HepG2 (cell line): Measurements from ENCODE around the gene KAZN. TPM values are rescaled to one million over a fixed set of nuclear protein-coding genes. Genes with fewer than 3 reads are reported as not detected.

Source experiments
- ATAC-seq: fragments of 200-7000 bp; cut with Tn5 transposase; 3 replicates; pipeline ENCODE4 v1.9.1; 2020; ENCODE audit warnings: mild to moderate bottlenecking, moderate library complexity
- BruUV-seq: library from RNA; stranded (reverse); fragments of 400-500 nt; replicated peaks from 2 replicates; lab custom pipeline; 2021; lab: Mats Ljungman, UMichigan
- CTCF ChIA-PET: fragments of 300-600 bp; formaldehyde crosslinking; extraction: SDS; loops from one replicate; lab custom pipeline; 2021; ENCODE audit warnings: low total read pairs, inconsistent platforms, low intra/inter-chr PET ratio; lab: Yijun Ruan, JAX
- POLR2A ChIA-PET: fragments of 350-600 bp; sonication (Branson Sonifier 250); formaldehyde crosslinking; loops from one replicate; lab custom pipeline; 2020; ENCODE audit warnings: antibody characterized with exemption, inconsistent platforms; lab: Yijun Ruan, JAX
- DNase-seq: peaks from one replicate; pipeline ENCODE4 v3.0.0-alpha.2; 2015; ENCODE audit warnings: low spot score
- FAIRE-seq: peaks from 3 replicates; lab custom pipeline; 2011; peaks lifted over from hg19 to GRCh38; lab: Jason Lieb, UNC
- H2AFZ ChIP-seq: one replicate; pipeline ENCODE4 v1.6.1; 2011; ENCODE audit warnings: low read length, inconsistent platforms
- H3K27ac ChIP-seq: fragments of 300-600 bp; 3 replicates; pipeline ENCODE4 v1.8.0; 2011; ENCODE audit warnings: mixed run types, mild to moderate bottlenecking, mixed read lengths, low read length, inconsistent platforms; ENCODE audit not compliant: insufficient read depth; ENCODE audit errors: extremely low read length
- H3K27me3 ChIP-seq, 2 experiments: fragments of 200-600 bp in 1 of 2; 2 replicates in 1 of 2; 3 replicates in 1 of 2; pipeline versions ENCODE4 v1.6.0 to v1.8.0; 2011; ENCODE audit warnings: low read length in 2 of 2, mild to moderate bottlenecking in 2 of 2, moderate library complexity in 2 of 2, inconsistent platforms in 1 of 2; ENCODE audit not compliant: insufficient read depth in 2 of 2, control insufficient read depth in 1 of 2
- H3K36me3 ChIP-seq, 2 experiments: fragments of 200-600 bp in 1 of 2; replicated peaks in 1 of 2; 2 replicates in 1 of 2; 3 replicates in 1 of 2; pipeline versions ENCODE4 v1.5.1 to v1.8.0; 2011; ENCODE audit warnings: low read length in 2 of 2, inconsistent platforms in 1 of 2; ENCODE audit not compliant: insufficient read depth in 2 of 2, control insufficient read depth in 1 of 2
- H3K4me1 ChIP-seq: 2 replicates; pipeline ENCODE4 v1.5.1; 2012; ENCODE audit warnings: low read length, inconsistent platforms; ENCODE audit not compliant: insufficient read depth
- H3K4me2 ChIP-seq: 2 replicates; pipeline ENCODE4 v1.6.0; 2011; ENCODE audit warnings: low read depth, low read length, inconsistent platforms
- H3K4me3 ChIP-seq, 3 experiments: fragments of 200-600 bp in 1 of 3; sonication (generic), shearing (Covaris generic) in 1 of 3; replicated peaks in 1 of 3; 2 replicates each; pipeline ENCODE4 v1.5.1; 2011 to 2016; ENCODE audit warnings: low read length in 3 of 3, inconsistent platforms in 2 of 3, low read depth in 2 of 3, mild to moderate bottlenecking in 2 of 3, control low read depth in 1 of 3, mixed read lengths in 1 of 3; ENCODE audit not compliant: insufficient read depth in 1 of 3
- H3K79me2 ChIP-seq: one replicate; pipeline ENCODE4 v1.6.1; 2011; ENCODE audit warnings: low read length, inconsistent platforms; ENCODE audit not compliant: insufficient read depth
- H3K9ac ChIP-seq: 2 replicates; pipeline ENCODE4 v1.6.0; 2011; ENCODE audit warnings: mild to moderate bottlenecking, low read depth, low read length, inconsistent platforms; ENCODE audit not compliant: insufficient read depth
- H3K9me3 ChIP-seq: 2 replicates; pipeline ENCODE4 v1.5.1; 2012; ENCODE audit warnings: mild to moderate bottlenecking, low read length
- H4K20me1 ChIP-seq: 2 replicates; pipeline ENCODE4 v1.6.0; 2011; ENCODE audit warnings: inconsistent platforms, mild to moderate bottlenecking, low read length, moderate library complexity; ENCODE audit not compliant: insufficient read depth
- CENPX ChIP-seq: sonication (generic); formaldehyde crosslinking; IDR thresholded peaks from 2 replicates; pipeline ENCODE4 v1.9.0; 2021; ENCODE audit warnings: mild to moderate bottlenecking, missing genetic modification reagents, moderate library complexity
- FOSL2 ChIP-seq: sonication (generic); formaldehyde crosslinking; IDR thresholded peaks from 2 replicates; pipeline ENCODE4 v1.4.0; 2020; ENCODE audit warnings: missing genetic modification reagents
- KDM5B ChIP-seq: sonication (generic); formaldehyde crosslinking; IDR thresholded peaks from 2 replicates; pipeline ENCODE4 v1.4.0; 2020; ENCODE audit warnings: missing genetic modification reagents, mild to moderate bottlenecking, borderline replicate concordance
- PCBP2 ChIP-seq: fragments of 200-400 bp; formaldehyde crosslinking; optimal IDR thresholded peaks from 2 replicates; pipeline ENCODE3; 2018; ENCODE audit warnings: low read length, low read depth; ENCODE audit not compliant: poor library complexity, severe bottlenecking
- POLR2AphosphoS5 ChIP-seq: IDR thresholded peaks from 2 replicates; pipeline ENCODE4 v1.6.1; 2012; ENCODE audit warnings: low read depth, low read length
- TCF7 ChIP-seq: sonication (generic); IDR thresholded peaks from 2 replicates; pipeline ENCODE4 v1.6.1; 2016; ENCODE audit warnings: antibody characterized with exemption, low read depth
- ZEB1 ChIP-seq: IDR thresholded peaks from 2 replicates; pipeline ENCODE4 v1.6.1; 2012; ENCODE audit warnings: mild to moderate bottlenecking, low read depth, inconsistent platforms; ENCODE audit not compliant: insufficient replicate concordance
- ZFP37 ChIP-seq: sonication (generic); formaldehyde crosslinking; IDR thresholded peaks from 2 replicates; pipeline ENCODE4 v1.4.0; 2020; ENCODE audit warnings: missing genetic modification reagents, borderline replicate concordance
- ZNF251 ChIP-seq: sonication (generic); formaldehyde crosslinking; IDR thresholded peaks from 2 replicates; pipeline ENCODE4 v1.9.0; 2021; ENCODE audit warnings: mild to moderate bottlenecking, missing genetic modification reagents
- ZNF556 ChIP-seq: sonication (generic); formaldehyde crosslinking; IDR thresholded peaks from 2 replicates; pipeline ENCODE4 v1.4.0; 2020; ENCODE audit warnings: mild to moderate bottlenecking, missing genetic modification reagents, borderline replicate concordance
- WGBS: methylation state at CpG from one replicate; pipeline ENCODE4 v1.1.6; 2017; ENCODE audit warnings: low lambda C conversion rate; 5-methylcytosine and 5-hydroxymethylcytosine counted together
- in situ Hi-C: cut with HindIII; loops from 2 replicates; pipeline ENCODE4 v1.10.0; 2017; ENCODE audit warnings: low pct_unique_long_range_greater_than_20kb; ENCODE audit not compliant: extremely low pct_ligation_motif_present
- intact Hi-C: fragments of 100-400 bp; cut with micrococcal nuclease; formaldehyde crosslinking; loops from one replicate; pipeline ENCODE4 v1.10.0; 2022; ENCODE audit not compliant: unreplicated experiment
- polyA plus RNA-seq, 8 experiments: library from polyadenylated mRNA; depleted of rRNA in 3 of 8; stranded (reverse) in 7 of 8; unstranded in 1 of 8; fragments of >200 nt; fragmentation: Illumina TruSeq in 4 of 8; extraction: Trizol in 4 of 8; gene quantifications; 2 replicates each; pipeline versions ENCODE4 v1.2.1 to v1.2.3, GENCODE V29; 2011 to 2016; ENCODE audit warnings: low read depth in 4 of 8, missing spikeins in 1 of 8, mixed read lengths in 1 of 8; ENCODE audit not compliant: insufficient read depth in 1 of 8
- total RNA-seq, 5 experiments: library from RNA; depleted of rRNA; stranded (reverse); fragments of >200 nt; fragmentation: Illumina TruSeq; extraction: Trizol; gene quantifications; 2 replicates each; pipeline ENCODE4 v1.2.3, GENCODE V29; 2016; ENCODE audit warnings: low read depth in 1 of 5
- TF ChIP-seq, protein P1 (sequence below): sonication (generic); formaldehyde crosslinking; IDR thresholded peaks from 2 replicates; pipeline ENCODE4 v1.4.0; 2020; ENCODE audit warnings: mild to moderate bottlenecking, missing genetic modification reagents

Gene KAZN
- total and polyA plus RNA-seq, 2 of the 13 experiments (the other 11 are each of a cell fraction or from before 2014, with no cell fraction given), result 10.4 to 13.5 TPM

- TF ChIP-seq ZFP37 (CRISPR knock-in tag), result no peak
- TF ChIP-seq ZNF556 (CRISPR knock-in tag), result no peak
- TF ChIP-seq CENPX, result no peak
- TF ChIP-seq, protein P1, sequence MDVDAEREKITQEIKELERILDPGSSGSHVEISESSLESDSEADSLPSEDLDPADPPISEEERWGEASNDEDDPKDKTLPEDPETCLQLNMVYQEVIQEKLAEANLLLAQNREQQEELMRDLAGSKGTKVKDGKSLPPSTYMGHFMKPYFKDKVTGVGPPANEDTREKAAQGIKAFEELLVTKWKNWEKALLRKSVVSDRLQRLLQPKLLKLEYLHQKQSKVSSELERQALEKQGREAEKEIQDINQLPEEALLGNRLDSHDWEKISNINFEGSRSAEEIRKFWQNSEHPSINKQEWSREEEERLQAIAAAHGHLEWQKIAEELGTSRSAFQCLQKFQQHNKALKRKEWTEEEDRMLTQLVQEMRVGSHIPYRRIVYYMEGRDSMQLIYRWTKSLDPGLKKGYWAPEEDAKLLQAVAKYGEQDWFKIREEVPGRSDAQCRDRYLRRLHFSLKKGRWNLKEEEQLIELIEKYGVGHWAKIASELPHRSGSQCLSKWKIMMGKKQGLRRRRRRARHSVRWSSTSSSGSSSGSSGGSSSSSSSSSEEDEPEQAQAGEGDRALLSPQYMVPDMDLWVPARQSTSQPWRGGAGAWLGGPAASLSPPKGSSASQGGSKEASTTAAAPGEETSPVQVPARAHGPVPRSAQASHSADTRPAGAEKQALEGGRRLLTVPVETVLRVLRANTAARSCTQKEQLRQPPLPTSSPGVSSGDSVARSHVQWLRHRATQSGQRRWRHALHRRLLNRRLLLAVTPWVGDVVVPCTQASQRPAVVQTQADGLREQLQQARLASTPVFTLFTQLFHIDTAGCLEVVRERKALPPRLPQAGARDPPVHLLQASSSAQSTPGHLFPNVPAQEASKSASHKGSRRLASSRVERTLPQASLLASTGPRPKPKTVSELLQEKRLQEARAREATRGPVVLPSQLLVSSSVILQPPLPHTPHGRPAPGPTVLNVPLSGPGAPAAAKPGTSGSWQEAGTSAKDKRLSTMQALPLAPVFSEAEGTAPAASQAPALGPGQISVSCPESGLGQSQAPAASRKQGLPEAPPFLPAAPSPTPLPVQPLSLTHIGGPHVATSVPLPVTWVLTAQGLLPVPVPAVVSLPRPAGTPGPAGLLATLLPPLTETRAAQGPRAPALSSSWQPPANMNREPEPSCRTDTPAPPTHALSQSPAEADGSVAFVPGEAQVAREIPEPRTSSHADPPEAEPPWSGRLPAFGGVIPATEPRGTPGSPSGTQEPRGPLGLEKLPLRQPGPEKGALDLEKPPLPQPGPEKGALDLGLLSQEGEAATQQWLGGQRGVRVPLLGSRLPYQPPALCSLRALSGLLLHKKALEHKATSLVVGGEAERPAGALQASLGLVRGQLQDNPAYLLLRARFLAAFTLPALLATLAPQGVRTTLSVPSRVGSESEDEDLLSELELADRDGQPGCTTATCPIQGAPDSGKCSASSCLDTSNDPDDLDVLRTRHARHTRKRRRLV, result no peak
These were observed 134.2 kb downstream of the KAZN start (continued) for GRCh38 chr1:14732728-14733047.

DNA sequence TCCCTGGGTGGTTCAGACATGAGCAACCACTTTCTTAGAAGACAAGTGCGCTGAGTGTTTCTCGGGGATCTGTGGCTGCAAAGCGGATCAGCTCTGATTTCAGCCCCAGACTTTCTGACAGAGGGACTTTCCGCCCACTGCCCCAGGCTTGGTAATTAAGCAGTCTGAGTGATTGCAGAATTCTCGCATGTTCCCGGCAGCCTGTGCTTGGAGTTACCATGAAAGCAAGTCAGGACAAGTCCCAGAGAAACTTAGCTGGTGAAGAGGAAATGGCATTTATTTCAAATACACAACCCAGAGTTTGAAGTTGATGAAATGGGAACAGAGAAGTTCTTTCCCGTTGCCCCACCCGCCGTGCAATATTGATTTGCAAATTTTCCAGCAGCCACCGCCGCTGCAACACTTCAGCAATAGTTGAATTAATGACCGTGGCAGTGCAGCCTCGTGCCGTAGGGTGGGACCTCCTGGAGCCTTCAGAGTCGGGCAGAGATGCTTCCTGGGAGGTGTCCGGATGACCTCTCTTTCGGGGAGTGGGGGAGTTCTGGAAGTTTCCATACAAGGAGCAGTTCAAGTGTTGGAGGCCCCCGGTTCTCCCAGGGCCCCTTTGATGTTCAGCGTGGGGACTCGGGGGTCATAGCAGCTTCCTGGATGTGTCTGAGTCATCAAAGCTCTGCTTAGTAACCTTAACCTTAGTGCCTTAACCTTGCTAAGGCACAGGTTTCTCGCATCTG lies 134.7 kb downstream of the KAZN start:
- CTCF ChIA-PET, result no interaction called here

More for the DNA sequence above, 134.7 kb downstream of the KAZN start:
- H3K9ac ChIP-seq, result no peak overlapping the region
- DNase-seq, result peak; percentile 8
- TF ChIP-seq ZNF251 (CRISPR knock-in tag), result no peak
- TF ChIP-seq ZEB1, result no peak
- no peak for TF ChIP-seq POLR2AphosphoS5
- TF ChIP-seq PCBP2, result no peak
- peak; percentile 60 for TF ChIP-seq FOSL2 (CRISPR knock-in tag)
- TF ChIP-seq TCF7, result 0 out of 2 replicates have a peak, but pooled peaks have one; percentile 27
- no peak for TF ChIP-seq KDM5B (CRISPR knock-in tag)
- TF ChIP-seq, all 625 proteins: peak for 2
- no peak overlapping the region for H3K4me2 ChIP-seq
- no peaks in the 10 kb centered on the region for H4K20me1 ChIP-seq
- H3K36me3 ChIP-seq, result no peaks in the 10 kb centered on the region
- no peaks in the 10 kb centered on the region for H3K9me3 ChIP-seq
- FAIRE-seq (no peak), ATAC-seq (no peak)
- in situ Hi-C loops, result no loop called here
- intact Hi-C loops, result no loop called here
- no peaks in the 10 kb centered on the region for H3K4me1 ChIP-seq
- POLR2A ChIA-PET, result no interaction called here
- no peaks in the 10 kb centered on the region for H3K79me2 ChIP-seq
- WGBS, result 43% methylated on average over 12 of the region's 21 CpGs
- no peak overlapping the region for H3K27ac ChIP-seq
- no peak overlapping the region for H2AFZ ChIP-seq
- peaks cover 1 to 60% of the 10 kb centered on the region in 2 experiments for H3K27me3 ChIP-seq
- BruUV-seq, result no TSS peak
- H3K4me3 ChIP-seq, result no peak overlapping the region
